UCSD-AML1 (cell line): ENCODE measurements around the gene FBLN5.

ENCODE experiments used
- DNase-seq: peaks from one replicate; lab custom pipeline; 2025; ENCODE audit not compliant: unreplicated experiment; lab: John Stamatoyannopoulos, UW

The FBLN5 gene

GRCh38 chr14:91946622-91947474 is 646 bp downstream of the FBLN5 start:
- no peak for DNase-seq

- DNase-seq = no peak
Measured at GRCh38 chr14:91945751-91946621, 1.5 kb downstream of the FBLN5 start.

- no peak for DNase-seq
Measured at GRCh38 chr14:91942946-91943345, 4.5 kb downstream of the FBLN5 start.

GRCh38 chr14:91942128-91942527 is 5.4 kb downstream of the FBLN5 start:
- DNase-seq = no peak

DNA sequence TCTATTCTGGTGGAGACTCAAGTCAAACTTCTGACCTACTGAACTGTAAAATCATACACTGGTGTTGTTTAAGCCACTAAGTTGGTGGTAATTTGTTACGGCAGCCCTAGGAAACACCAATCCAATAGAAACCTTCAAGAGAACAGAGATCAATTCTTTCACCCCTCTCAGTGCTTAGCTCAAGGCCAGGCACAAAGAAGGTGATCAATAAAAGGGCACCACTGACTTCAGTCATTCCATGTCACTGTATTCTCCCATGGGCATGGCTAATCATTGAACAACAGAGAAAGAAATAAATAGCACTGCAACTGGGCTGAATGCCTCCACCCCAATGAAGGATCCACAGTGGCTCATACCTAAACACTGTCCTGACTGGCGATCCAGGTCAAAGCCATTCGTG is 7.3 kb downstream of the FBLN5 start:
- no peak for DNase-seq

GRCh38 chr14:91935586-91935985 is 11.9 kb downstream of the FBLN5 start:
- DNase-seq = no peak

- DNase-seq = no peak
Measured at GRCh38 chr14:91934554-91935285, 12.8 kb downstream of the FBLN5 start.

DNA sequence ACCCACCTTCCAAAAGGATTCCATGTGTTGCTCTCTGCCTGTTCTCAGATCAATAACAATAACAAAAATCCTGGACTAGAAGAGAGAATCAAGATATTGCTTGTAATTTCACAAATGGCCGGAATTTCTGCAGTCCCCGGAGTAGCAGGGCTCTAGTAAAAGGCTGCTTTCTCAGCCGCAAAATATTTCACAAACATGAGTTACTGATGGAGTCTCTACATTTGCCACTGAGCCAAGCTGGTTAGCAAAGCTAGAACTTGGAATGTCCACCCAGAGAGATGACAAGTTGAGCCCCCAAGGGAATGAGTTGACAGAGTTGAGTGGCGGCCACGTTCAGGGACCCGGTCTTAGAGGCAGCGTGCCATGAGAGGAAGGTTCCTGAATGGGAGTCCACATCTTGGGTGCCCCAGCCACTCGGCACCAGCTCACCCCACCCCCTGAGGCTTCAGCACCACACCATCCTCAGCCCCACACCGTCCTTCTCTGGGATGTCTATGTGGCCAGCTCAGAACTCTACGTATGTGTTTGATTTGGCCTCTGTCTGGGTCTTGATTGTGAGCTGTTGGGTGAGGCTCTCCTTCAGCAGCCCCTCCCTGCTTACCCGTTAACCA is 15.9 kb downstream of the FBLN5 start:
- no peak for DNase-seq

- DNase-seq = no peak
Measured at GRCh38 chr14:91929700-91930099, 17.8 kb downstream of the FBLN5 start.

- DNase-seq = no peak
Measured at GRCh38 chr14:91927800-91928199, 19.7 kb downstream of the FBLN5 start.

DNA sequence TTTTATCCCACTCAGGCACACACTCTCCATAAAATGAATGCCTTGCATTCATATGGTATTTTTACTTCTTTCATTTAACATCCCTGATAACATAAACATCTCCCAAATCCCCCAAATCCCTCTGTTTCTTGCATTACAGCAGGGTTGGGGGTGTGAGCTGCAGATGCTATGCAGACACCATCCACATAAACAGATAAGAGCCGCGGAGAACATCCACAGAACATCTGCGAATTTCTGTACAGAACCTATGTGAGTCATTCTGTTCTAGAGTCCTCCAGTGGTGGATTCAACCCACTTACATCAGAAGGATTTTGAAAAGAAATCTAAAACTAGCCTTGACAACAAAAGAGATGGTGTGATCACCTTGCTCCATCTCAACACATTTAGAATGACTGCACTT is 20.3 kb downstream of the FBLN5 start:
- no peak for DNase-seq

- DNase-seq = no peak
Measured at GRCh38 chr14:91926131-91926890, 21.2 kb downstream of the FBLN5 start.

DNA sequence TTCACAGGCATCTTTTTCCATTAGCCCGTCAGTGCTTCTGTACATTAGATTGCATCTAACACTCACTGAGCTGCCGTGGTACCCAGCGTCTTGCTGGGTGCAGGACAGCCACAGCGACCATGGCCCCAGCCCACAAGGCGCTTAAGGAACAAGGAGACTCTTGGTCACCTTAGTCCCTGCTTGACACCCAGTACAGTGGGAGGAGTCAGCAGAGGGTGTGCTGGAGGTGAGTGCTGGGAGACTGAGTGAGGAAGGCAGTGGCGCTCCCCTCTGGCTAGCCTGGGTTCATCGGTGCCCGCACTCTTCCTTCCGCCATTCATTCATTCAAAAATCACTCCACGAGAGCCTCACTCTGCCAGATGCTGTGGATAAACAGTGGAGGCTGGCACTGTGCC is 21.8 kb downstream of the FBLN5 start:
- DNase-seq = no peak

DNA sequence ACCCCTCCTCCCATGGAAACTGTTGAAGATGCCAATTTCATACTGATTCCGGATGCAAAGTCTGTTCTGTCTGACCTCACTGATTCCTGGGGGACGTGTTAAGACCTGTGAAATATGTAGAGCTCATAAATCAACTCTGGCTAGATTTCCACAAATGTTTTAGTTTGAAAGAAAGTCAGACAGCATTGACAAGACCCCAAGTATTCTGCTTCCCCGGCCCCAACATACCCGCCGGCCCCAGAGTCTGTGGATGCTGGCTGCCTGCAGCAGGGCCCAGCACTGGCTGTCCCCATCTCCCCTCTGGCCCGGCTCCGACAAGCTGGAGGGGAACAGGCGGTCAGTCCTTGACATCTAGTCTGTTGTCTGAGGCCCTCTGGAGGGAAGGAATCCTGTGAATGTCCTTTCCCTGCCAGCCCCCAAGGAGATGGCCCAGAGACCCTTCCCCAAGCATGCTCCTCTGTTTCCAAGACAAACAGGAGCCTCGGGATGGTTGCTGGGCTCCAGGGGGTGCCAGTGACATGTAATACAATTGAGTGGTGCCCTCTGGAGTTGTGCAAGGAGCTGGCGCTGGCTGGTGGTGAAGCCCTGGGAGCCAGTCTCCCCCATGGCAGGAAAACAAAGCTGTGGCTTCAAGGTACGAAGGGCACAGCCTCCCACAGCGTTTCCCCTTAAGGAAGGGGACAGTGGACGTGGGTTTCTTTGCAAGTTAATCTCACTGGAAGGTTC is 22.3 kb downstream of the FBLN5 start:
- no peak for DNase-seq

DNA sequence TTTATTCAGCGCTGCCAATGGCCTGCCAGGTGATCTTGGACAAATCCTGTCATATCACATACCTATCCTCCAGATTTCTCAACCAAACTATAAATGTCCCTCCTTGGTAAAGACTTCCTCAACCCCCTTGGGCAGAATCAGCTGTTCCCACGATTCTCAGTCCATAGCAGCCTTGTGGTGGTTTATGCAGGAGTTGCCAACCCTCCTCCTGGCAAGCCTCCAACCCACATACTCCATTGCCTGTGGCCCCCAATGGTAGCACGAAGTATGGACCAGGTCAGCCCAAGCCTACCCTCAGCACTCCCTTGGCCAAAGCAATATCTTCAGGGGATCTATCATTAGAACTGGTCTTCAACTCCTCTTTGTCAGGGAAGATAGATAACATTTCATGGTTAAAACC is 27.0 kb downstream of the FBLN5 start:
- no peak for DNase-seq

GRCh38 chr14:91919814-91920213 is 27.7 kb downstream of the FBLN5 start:
- no peak for DNase-seq

- DNase-seq = no peak
Measured at GRCh38 chr14:91918186-91918883, 29.2 kb downstream of the FBLN5 start.

- DNase-seq = no peak
Measured at GRCh38 chr14:91912035-91912434, 35.5 kb downstream of the FBLN5 start.

- peak; percentile 32 for DNase-seq
Measured at GRCh38 chr14:91911474-91912032, 35.9 kb downstream of the FBLN5 start.
